B cell (primary cell): Measurements from ENCODE around the gene SAA2.

Experiments used
- EZH2 ChIP-seq: IDR thresholded peaks from 2 replicates; pipeline ENCODE4 v1.6.1; 2012; ENCODE audit warnings: borderline replicate concordance, low read depth, mild to moderate bottlenecking, moderate library complexity, low read length; ENCODE audit not compliant: insufficient read depth, poor library complexity, severe bottlenecking
- TF ChIP-seq, protein P1 (sequence below): fragments of 200-600 bp; IDR thresholded peaks from one replicate; pipeline ENCODE4 v1.8.0; 2022; ENCODE audit warnings: antibody characterized with exemption, mild to moderate bottlenecking

DNA sequence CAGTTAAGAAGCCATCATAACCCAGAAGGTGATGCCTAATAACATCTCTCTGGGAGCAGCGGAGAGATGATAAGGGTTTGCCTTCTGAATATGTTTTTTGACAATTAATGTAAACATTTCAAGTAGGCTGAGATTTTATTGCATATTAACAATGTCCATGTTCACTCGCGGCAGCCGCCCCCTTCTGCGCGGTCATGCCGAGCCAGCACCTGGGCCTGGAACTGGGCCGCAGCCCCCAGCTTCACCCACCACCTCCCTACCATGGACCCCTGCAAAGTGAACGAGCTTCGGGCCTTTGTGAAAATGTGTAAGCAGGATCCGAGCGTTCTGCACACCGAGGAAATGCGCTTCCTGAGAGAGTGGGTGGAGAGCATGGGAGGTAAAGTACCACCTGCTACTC, 13.3 kb upstream of the SAA2 start:
- TF ChIP-seq, protein P1, sequence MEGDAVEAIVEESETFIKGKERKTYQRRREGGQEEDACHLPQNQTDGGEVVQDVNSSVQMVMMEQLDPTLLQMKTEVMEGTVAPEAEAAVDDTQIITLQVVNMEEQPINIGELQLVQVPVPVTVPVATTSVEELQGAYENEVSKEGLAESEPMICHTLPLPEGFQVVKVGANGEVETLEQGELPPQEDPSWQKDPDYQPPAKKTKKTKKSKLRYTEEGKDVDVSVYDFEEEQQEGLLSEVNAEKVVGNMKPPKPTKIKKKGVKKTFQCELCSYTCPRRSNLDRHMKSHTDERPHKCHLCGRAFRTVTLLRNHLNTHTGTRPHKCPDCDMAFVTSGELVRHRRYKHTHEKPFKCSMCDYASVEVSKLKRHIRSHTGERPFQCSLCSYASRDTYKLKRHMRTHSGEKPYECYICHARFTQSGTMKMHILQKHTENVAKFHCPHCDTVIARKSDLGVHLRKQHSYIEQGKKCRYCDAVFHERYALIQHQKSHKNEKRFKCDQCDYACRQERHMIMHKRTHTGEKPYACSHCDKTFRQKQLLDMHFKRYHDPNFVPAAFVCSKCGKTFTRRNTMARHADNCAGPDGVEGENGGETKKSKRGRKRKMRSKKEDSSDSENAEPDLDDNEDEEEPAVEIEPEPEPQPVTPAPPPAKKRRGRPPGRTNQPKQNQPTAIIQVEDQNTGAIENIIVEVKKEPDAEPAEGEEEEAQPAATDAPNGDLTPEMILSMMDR, result no peak
- TF ChIP-seq EZH2, result no peak
